Mesendoderm (in vitro differentiated cells): ENCODE data around the gene BACE2.
A peak's percentile ranks its signal among the peaks of the same experiment; 100 is the strongest.
"Not testable (repeated sequence)": the region's sequence is repeated elsewhere in the genome, so short reads cannot be mapped to it uniquely, and the experiment has no call there.

ENCODE experiments used
- DNase-seq: peaks from one replicate; pipeline ENCODE4 v3.0.0; 2013
- H2AK5ac ChIP-seq: 2 replicates; pipeline ENCODE4 v1.6.1; 2013; ENCODE audit warnings: low read length, inconsistent platforms
- H2BK120ac ChIP-seq: 2 replicates; pipeline ENCODE4 v1.6.1; 2013; ENCODE audit warnings: low read depth, mild to moderate bottlenecking, low read length, moderate library complexity, mixed read lengths
- H2BK15ac ChIP-seq: replicated peaks from 2 replicates; pipeline ENCODE4 v1.6.1; 2013; ENCODE audit warnings: low read depth, mild to moderate bottlenecking, moderate library complexity
- H2BK5ac ChIP-seq: 2 replicates; pipeline ENCODE4 v1.6.1; 2013; ENCODE audit warnings: low read length, inconsistent platforms
- H3K18ac ChIP-seq: 2 replicates; pipeline ENCODE4 v1.6.1; 2013; ENCODE audit warnings: mild to moderate bottlenecking, low read length, mixed read lengths
- H3K23ac ChIP-seq: one replicate; pipeline ENCODE4 v1.6.1; 2013; ENCODE audit warnings: low read length
- H3K27ac ChIP-seq: 2 replicates; pipeline ENCODE4 v1.5.1; 2013; ENCODE audit warnings: low read depth, mild to moderate bottlenecking, inconsistent platforms, low read length, moderate library complexity
- H3K27me3 ChIP-seq: 2 replicates; pipeline ENCODE4 v1.6.1; 2013; ENCODE audit warnings: low read length, control low read depth, mild to moderate bottlenecking, inconsistent platforms; ENCODE audit not compliant: insufficient read depth, poor library complexity
- H3K36me3 ChIP-seq: 2 replicates; pipeline ENCODE4 v1.6.1; 2013; ENCODE audit warnings: low read length, inconsistent platforms; ENCODE audit not compliant: control insufficient read depth, insufficient read depth
- H3K4ac ChIP-seq: one replicate; pipeline ENCODE4 v1.6.1; 2013; ENCODE audit warnings: low read depth, mild to moderate bottlenecking, low read length, moderate library complexity
- H3K4me1 ChIP-seq: 2 replicates; pipeline ENCODE4 v1.6.1; 2013; ENCODE audit warnings: low read depth, low read length, inconsistent platforms; ENCODE audit not compliant: control insufficient read depth
- H3K4me2 ChIP-seq: 2 replicates; pipeline ENCODE4 v1.6.1; 2013; ENCODE audit warnings: low read length
- H3K4me3 ChIP-seq: 2 replicates; pipeline ENCODE4 v1.5.1; 2013; ENCODE audit warnings: mild to moderate bottlenecking, low read length
- H3K56ac ChIP-seq: one replicate; pipeline ENCODE4 v1.6.1; 2013; ENCODE audit warnings: low read length
- H3K79me1 ChIP-seq: 2 replicates; pipeline ENCODE4 v1.6.1; 2013; ENCODE audit warnings: low read length, inconsistent platforms
- H3K79me2 ChIP-seq: 2 replicates; pipeline ENCODE4 v1.6.1; 2013; ENCODE audit warnings: mild to moderate bottlenecking, low read length; ENCODE audit not compliant: control insufficient read depth, insufficient read depth
- H3K9ac ChIP-seq: 2 replicates; pipeline ENCODE4 v1.6.1; 2013; ENCODE audit warnings: low read length, inconsistent platforms
- H4K5ac ChIP-seq: one replicate; pipeline ENCODE4 v1.6.1; 2013; ENCODE audit warnings: low read length
- H4K8ac ChIP-seq: one replicate; pipeline ENCODE4 v1.6.1; 2013; ENCODE audit warnings: low read depth, mild to moderate bottlenecking, control low read depth, low read length, moderate library complexity
- WGBS: extraction: QIAGEN DNeasy Blood & Tissue Kit; methylation state at CpG from one replicate; pipeline ENCODE4 v1.1.7; 2013; ENCODE audit warnings: low lambda C conversion rate, missing lambda C conversion rate; ENCODE audit not compliant: insufficient coverage; ENCODE audit errors: extremely low coverage; 5-methylcytosine and 5-hydroxymethylcytosine counted together

Gene BACE2

GRCh38 chr21:41304068-41304720, 136.2 kb downstream of the BACE2 start:
- no peak overlapping the region for H4K8ac ChIP-seq
- H3K56ac ChIP-seq: no peak overlapping the region
- H2BK5ac ChIP-seq: no peak overlapping the region
- no peaks in the 10 kb centered on the region for H3K27me3 ChIP-seq
- H3K4me3 ChIP-seq: no peak overlapping the region
- H3K18ac ChIP-seq: no peak overlapping the region
- H3K4ac ChIP-seq: no peak overlapping the region
- no peaks in the 10 kb centered on the region for H3K36me3 ChIP-seq
- no peak overlapping the region for H2AK5ac ChIP-seq
- no peak overlapping the region for H3K23ac ChIP-seq
- no peak overlapping the region for H2BK120ac ChIP-seq
- no peaks in the 10 kb centered on the region for H3K4me1 ChIP-seq
- H3K4me2 ChIP-seq: no peak overlapping the region
- H2BK15ac ChIP-seq: no peak overlapping the region
- no peaks in the 10 kb centered on the region for H3K79me1 ChIP-seq
- no peak for DNase-seq
- no CpG with 5 or more reads among the region's 40 CpGs for WGBS
- no peak overlapping the region for H3K9ac ChIP-seq
- no peak overlapping the region for H4K5ac ChIP-seq
- no peak overlapping the region for H3K27ac ChIP-seq
- H3K79me2 ChIP-seq: no peaks in the 10 kb centered on the region

GRCh38 chr21:41307219-41307618, 139.3 kb downstream of the BACE2 start:
- Histone ChIP-seq H3K36me3 (no peaks in the 10 kb centered on the region), H2BK15ac (no peak overlapping the region), H3K23ac (no peak overlapping the region), H3K79me2 (no peaks in the 10 kb centered on the region), H2BK120ac (no peak overlapping the region), H2AK5ac (no peak overlapping the region), H3K4me1 (no peaks in the 10 kb centered on the region), H3K9ac (no peak overlapping the region), H3K4me3 (no peak overlapping the region), H3K27ac (no peak overlapping the region), H3K4ac (no peak overlapping the region), H3K27me3 (no peaks in the 10 kb centered on the region), H2BK5ac (no peak overlapping the region), H3K18ac (no peak overlapping the region), H3K56ac (no peak overlapping the region), H4K8ac (no peak overlapping the region), H3K4me2 (no peak overlapping the region), H4K5ac (no peak overlapping the region), H3K79me1 (no peaks in the 10 kb centered on the region)
- DNase-seq: no peak

GRCh38 chr21:41313285-41314164, 145.6 kb downstream of the BACE2 start:
- H3K27ac ChIP-seq, H3K4me1 ChIP-seq, H3K27me3 ChIP-seq, H3K4ac ChIP-seq, H3K18ac ChIP-seq, H3K56ac ChIP-seq, H2BK5ac ChIP-seq, H3K9ac ChIP-seq, H2AK5ac ChIP-seq, H3K23ac ChIP-seq, H2BK15ac ChIP-seq, H3K4me2 ChIP-seq, H2BK120ac ChIP-seq, H3K36me3 ChIP-seq, H4K8ac ChIP-seq, DNase-seq, H3K79me2 ChIP-seq, H4K5ac ChIP-seq, H3K79me1 ChIP-seq, H3K4me3 ChIP-seq: not testable (repeated sequence)
- no CpG with 5 or more reads among the region's 8 CpGs for WGBS

DNA sequence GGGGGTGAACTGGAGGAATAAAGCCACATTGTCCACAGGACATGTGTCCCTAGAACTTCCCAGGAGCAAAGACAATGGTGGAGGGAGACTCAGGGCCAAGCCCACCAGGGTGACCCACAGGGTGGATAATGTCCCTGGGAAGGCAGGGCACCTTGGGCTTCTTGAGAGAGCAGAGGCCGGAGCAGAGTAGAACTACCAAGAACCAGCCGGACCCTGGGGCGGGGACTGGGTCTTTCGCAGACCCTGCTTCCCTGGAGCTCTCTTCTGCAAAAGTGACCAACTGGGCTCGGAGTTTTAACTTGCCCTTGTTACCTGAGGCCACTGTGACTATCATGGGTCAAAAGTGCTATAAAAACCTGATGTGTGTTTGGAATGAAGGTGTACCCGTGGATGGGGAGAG, 147.8 kb downstream of the BACE2 start:
- no peak overlapping the region for H3K18ac ChIP-seq
- no peak overlapping the region for H2BK120ac ChIP-seq
- no peaks in the 10 kb centered on the region for H3K4me1 ChIP-seq
- no CpG with 5 or more reads among the region's 6 CpGs for WGBS
- no peak overlapping the region for H3K23ac ChIP-seq
- no peaks in the 10 kb centered on the region for H3K79me1 ChIP-seq
- no peak overlapping the region for H2BK15ac ChIP-seq
- H3K9ac ChIP-seq: no peak overlapping the region
- H2BK5ac ChIP-seq: no peak overlapping the region
- no peak overlapping the region for H3K56ac ChIP-seq
- no peak overlapping the region for H2AK5ac ChIP-seq
- DNase-seq: no peak
- H3K4ac ChIP-seq: no peak overlapping the region
- H4K8ac ChIP-seq: no peak overlapping the region
- H3K4me3 ChIP-seq: no peak overlapping the region
- H3K36me3 ChIP-seq: no peaks in the 10 kb centered on the region
- H3K27ac ChIP-seq: no peak overlapping the region
- no peak overlapping the region for H3K4me2 ChIP-seq
- H3K79me2 ChIP-seq: no peaks in the 10 kb centered on the region
- no peak overlapping the region for H4K5ac ChIP-seq
- H3K27me3 ChIP-seq: peaks cover 3% of the 10 kb centered on the region

- H3K18ac ChIP-seq: no peak within 1 kb of the TSS
- no CpG with 5 or more reads among the region's 55 CpGs for WGBS
Measured at GRCh38 chr21:41316200-41317062, 148.5 kb downstream of the BACE2 start, which contains the start of gene FAM3B. Gene FAM3B (plus strand): TSS chr21:41316801. CDS start chr21:41316880, 79 bp downstream.

More at GRCh38 chr21:41316200-41317062, 148.5 kb downstream of the BACE2 start, which contains the start of gene FAM3B:
- Histone ChIP-seq H3K79me2 (no peaks in the 10 kb centered on the region), H3K4ac (no peak within 1 kb of the TSS), H3K4me2 (peak within 1 kb of the TSS; percentile 43), H2BK120ac (no peak within 1 kb of the TSS), H3K4me1 (no peaks in the 10 kb centered on the region), H3K4me3 (peak within 1 kb of the TSS; percentile 18), H3K36me3 (no peaks in the 10 kb centered on the region), H3K27me3 (peaks cover 3% of the 10 kb centered on the region), H3K9ac (peak within 1 kb of the TSS; percentile 15), H2BK5ac (no peak within 1 kb of the TSS), H3K23ac (peak within 1 kb of the TSS; percentile 66), H2AK5ac (no peak within 1 kb of the TSS), H3K27ac (no peak within 1 kb of the TSS), H3K79me1 (no peaks in the 10 kb centered on the region), H4K8ac (no peak within 1 kb of the TSS), H3K56ac (peak within 1 kb of the TSS; percentile 63), H2BK15ac (no peak within 1 kb of the TSS), H4K5ac (no peak within 1 kb of the TSS)
- peak; percentile 27 for DNase-seq
